NCI-H1417 treated with DMSO at 0.1 percent for 48 hours (cell line): ENCODE results near the gene FIBCD1.

Experiments
- DNase-seq: peaks from one replicate; lab custom pipeline; 2025; lab: John Stamatoyannopoulos, UW

FIBCD1 gene, protein sequence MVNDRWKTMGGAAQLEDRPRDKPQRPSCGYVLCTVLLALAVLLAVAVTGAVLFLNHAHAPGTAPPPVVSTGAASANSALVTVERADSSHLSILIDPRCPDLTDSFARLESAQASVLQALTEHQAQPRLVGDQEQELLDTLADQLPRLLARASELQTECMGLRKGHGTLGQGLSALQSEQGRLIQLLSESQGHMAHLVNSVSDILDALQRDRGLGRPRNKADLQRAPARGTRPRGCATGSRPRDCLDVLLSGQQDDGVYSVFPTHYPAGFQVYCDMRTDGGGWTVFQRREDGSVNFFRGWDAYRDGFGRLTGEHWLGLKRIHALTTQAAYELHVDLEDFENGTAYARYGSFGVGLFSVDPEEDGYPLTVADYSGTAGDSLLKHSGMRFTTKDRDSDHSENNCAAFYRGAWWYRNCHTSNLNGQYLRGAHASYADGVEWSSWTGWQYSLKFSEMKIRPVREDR

GRCh38 chr9:130938652-130939404, at the start of gene FIBCD1:
Gene FIBCD1, minus strand, starts transcription at chr9:130939247. Its CDS starts 640 bp downstream, at chr9:130938607.
- DNase-seq = no peak

GRCh38 chr9:130988400-130988747, 49.3 kb upstream of the FIBCD1 start:
- DNase-seq = no peak

- DNase-seq = no peak
These were observed 48.8 kb upstream of the FIBCD1 start for GRCh38 chr9:130987738-130988399.

- no peak for DNase-seq
These were observed 48.0 kb upstream of the FIBCD1 start for GRCh38 chr9:130987054-130987453.

GRCh38 chr9:130986356-130986965, 47.4 kb upstream of the FIBCD1 start:
- DNase-seq = no peak

GRCh38 chr9:130985606-130986162, 46.6 kb upstream of the FIBCD1 start:
- no peak for DNase-seq

DNA sequence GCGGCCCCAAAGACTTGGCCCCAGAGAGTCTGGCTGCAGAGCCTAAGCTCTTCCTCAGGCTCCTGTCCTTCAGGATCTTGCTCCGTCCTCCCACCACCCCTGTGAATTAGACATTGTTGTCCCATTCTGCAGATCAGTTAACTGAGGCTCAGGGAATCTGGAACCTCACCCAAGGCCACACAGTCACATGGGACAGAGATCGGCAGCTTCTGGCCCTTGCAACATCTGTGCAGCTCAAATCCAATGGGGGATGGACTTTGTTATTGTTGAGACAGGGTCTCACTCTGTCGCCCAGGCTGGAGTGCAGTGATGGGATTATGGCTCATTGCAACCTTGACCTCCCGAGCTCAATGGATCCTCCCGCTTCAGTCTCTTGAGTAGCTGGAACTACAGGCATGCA, 46.0 kb upstream of the FIBCD1 start:
- DNase-seq = no peak

DNA sequence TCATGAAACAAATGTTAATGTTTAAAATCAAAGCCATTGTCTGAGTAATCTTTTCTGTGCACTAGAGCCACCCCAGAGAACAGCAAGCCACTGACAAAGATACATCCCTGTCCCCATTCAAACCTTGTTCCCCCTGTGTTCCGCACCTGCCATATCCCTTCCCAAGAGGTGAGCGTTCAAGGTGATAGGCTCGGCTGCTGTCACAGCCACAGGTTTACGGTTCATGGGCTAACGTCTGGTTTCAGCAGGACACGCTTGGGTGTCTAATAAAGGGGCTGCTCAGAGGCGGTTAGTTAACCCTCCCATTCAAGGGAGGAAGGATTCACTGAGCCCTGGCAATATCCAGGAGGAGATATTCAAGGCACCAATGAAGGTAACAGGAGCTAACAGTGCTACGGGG, 45.5 kb upstream of the FIBCD1 start:
- no peak for DNase-seq

GRCh38 chr9:130983970-130984369, 44.9 kb upstream of the FIBCD1 start:
- DNase-seq = no peak

DNA sequence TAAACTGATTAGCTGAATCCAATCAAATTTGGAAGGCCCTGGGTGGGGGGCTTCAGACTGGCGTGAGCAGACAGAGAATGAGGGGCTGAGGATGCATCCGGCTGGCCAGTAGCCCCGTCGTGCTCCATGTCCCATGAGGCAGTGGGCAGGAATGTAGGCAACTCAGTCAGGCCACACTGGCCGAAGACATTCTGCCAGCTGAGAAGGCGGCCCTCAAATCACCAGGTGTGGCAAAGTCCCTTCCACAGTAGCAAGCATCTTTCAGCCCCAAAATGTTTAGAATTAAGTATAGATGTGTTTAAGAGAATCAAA, 44.3 kb upstream of the FIBCD1 start:
- DNase-seq = no peak

DNA sequence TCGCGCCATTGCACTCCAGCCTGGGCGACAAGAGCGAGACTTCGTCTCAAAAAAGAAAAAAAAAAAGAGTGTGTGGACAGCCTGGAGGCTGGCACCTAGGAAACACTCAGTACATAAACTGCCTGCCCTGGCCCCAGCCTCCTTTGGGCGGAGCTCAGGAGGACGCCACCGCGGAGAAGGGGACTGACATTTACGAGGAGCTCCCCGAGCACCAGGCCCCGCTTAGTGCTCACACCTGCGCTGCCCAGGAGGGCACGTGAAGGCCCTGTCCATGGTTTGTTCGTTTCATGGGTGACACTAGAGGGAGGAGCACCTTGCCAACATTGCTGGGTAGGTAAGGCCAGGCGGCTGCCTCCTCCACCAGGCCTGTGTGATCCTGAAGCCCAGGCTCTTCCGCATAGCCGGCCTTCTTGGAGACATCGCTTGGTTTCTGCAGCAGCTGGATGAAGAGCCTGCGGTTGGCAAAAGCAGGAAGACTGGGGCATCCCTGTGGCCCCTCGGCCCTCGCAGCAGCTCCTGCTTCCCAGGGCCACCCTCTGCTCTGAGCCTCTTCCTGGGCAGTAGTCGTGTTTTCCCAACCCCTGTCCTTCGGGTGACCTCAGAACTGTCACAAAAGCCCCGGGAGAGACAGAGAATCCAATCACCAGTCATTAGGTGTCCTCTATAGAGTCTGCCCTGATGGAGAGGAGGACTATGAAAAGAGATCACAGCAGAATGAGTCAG, 43.8 kb upstream of the FIBCD1 start:
- no peak for DNase-seq

DNA sequence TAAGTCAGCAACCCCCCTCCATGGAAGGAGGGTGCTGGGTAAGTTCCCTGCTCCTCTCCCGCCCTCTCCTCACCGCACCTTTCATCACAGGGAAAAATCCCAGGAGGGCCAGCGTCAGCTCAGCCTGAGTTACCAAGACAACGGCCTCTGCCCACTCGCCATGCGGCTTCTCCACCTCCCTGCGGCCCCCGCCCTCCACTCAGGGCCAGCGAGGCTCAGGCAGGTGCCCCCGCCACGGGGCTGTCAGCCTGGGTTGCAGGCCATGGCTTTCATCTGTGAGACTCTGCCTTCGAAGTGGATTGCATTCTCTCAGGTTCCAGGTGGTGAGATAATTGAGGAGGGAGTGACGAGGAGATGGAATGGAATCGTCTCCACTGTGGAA, 42.7 kb upstream of the FIBCD1 start:
- peak; percentile 68 for DNase-seq

DNA sequence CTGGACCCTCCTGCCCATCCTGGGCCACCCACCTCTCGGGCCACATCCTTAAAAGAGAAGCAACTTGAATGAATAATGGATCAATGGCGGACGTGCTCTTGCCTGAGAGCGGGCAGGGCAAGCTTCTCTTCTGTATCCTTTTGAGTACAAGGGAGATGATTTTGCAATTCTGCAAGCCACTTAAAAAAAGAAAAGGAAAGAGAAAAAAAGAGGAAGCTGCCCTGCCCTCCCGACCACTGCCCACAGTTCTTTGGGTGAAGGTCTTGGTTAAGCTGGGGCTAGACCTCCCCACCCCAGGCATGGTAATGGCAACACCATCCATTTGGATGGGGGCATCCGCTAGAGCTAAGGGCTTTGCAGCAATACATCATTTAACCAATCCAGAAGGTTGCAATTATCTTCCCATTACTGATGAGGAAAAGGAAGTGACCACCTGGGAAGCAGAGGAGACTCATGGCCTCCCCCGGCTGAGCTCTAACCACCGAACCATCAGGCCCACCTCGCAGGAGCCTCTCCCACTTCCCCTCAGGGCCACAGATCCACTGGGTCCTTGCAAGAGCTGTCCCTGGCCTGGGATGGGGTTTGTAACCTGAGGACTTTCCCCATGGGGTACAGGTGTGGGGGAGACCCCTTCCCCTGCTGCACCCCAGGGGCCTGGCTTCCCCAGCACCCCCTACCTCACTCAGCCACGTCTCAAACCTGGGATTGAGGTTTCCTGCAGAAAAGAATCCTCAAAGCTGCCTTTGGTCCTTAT, 42.1 kb upstream of the FIBCD1 start:
- no peak for DNase-seq

DNA sequence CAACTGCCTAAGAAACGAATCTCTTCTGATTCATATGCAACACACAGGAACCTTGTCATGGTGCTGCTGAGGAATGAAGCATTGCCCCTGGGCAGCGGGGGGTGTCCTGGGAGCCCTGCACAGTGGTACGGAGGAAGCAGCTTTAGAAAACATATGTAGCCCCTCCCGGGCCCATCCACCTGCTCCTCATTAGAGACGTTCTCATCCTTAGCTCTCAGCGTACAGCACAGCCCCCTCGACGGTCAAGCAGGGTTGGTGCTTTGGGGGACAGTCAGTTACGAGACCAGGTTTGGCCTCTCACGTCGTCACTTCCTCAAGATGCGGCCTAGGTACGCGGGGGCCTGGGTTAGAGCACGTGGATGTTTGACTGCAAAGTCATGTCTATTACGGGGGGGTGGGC, 41.5 kb upstream of the FIBCD1 start:
- DNase-seq = no peak

GRCh38 chr9:130979591-130980385, 40.7 kb upstream of the FIBCD1 start:
- no peak for DNase-seq

GRCh38 chr9:130977811-130978221, 38.8 kb upstream of the FIBCD1 start:
- DNase-seq = no peak

GRCh38 chr9:130975932-130976841, 37.1 kb upstream of the FIBCD1 start:
- no peak for DNase-seq

DNA sequence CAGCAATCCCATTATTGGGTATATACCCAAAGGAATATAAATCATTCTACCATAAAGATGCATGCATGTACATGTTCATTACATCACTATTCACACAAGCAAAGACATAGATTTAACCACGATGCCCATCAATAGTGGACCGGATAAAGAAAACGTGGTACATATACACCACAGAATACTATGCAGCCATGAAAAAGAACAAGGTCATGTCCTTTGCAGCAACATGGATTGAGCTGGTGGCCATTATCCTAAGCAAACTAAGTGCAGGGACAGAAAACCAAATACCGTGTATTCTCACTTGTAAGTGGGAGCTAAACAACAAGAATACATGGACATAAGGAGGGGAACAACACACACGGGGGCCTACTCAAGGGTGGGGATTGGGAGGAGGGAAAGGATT, 36.1 kb upstream of the FIBCD1 start:
- no peak for DNase-seq

DNA sequence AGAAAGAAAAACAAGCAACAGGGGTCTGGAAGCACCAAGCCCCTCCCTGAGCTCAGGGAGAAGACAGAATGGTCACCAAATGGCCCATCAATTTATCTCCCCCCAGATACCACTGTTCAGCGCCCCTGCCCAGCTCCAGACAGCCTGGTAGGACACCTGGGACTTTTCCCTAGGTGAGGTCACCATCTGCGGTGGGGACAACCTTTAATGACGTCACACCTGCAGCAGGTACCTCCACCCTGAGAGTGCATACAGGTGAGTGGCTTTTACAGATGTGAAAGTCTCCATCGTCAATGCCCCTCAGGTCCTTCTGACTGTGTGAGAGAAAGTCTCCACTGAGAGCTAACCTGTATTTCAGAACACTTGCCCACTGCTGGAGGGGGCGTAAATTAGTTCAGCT, 35.6 kb upstream of the FIBCD1 start:
- no peak for DNase-seq
